Stimulated activated CD8-positive, alpha-beta memory T cell treated with anti-CD3 and anti-CD28 coated beads, Interleukin-4, amount 100 ng/mL, for 24 hours (primary cell): ENCODE measurements around the gene KRT71.

ENCODE experiments used
- DNase-seq: peaks from one replicate; pipeline ENCODE4 v3.0.0-alpha.2; 2020; ENCODE audit warnings: low read depth

KRT71 gene

DNA sequence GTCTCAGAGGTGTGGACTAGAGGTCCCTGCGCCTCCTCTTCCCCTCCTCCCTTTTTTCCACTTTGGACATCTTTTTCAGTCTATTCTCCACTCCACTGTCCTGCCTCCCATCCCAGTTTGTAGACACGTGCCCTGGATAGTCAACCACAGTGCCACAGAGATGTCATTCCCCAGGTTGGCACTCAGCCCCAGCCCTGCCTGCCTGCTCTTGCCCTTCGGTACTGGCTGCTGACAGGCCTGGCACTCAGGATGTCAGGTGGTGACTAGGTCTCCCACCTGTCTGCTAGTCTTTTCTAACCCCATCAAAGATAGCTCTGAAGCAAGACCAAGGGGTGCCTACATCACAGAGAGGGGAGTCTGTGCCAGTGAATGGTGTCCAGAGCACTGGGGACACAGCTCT lies 15.8 kb downstream of the KRT71 start:
- DNase-seq, result no peak

DNA sequence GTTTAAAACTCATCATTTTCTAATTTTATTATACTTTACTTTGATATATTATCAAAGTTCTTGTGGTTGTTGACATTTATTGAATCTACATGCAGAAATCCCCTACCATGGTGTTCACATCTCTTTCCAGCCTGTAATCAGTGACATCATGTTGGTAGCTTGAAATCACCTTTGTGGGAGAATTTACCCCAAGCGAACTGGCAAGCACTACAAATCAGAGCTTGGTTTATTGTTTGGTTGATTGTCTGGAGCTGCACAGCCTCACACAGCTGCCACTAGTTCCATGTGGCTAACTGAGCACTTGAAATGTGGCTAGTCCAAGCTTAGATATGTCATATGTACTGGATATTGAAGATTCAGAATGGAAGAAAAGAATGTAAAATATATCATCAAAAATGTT lies 17.4 kb downstream of the KRT71 start:
- DNase-seq, result no peak

DNA sequence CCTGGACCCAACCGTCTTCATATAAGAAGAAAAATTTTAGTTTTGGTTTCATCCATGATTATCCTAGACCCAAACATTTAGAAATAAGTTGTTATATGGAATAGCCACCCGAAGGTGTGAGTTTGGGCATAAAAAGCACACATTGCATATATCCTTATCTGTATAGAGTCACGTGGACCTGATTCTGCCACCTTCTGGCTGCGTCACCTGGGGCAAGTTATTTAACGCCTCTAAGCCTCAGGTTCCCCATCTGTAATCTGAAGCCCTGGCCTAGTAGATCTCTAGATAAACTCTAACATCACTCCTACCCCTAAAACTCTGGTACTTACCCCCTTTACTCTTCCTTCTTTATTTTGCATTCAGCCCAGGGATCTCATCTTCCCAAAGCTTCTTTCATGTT lies 18.5 kb downstream of the KRT71 start:
- no peak for DNase-seq

DNA sequence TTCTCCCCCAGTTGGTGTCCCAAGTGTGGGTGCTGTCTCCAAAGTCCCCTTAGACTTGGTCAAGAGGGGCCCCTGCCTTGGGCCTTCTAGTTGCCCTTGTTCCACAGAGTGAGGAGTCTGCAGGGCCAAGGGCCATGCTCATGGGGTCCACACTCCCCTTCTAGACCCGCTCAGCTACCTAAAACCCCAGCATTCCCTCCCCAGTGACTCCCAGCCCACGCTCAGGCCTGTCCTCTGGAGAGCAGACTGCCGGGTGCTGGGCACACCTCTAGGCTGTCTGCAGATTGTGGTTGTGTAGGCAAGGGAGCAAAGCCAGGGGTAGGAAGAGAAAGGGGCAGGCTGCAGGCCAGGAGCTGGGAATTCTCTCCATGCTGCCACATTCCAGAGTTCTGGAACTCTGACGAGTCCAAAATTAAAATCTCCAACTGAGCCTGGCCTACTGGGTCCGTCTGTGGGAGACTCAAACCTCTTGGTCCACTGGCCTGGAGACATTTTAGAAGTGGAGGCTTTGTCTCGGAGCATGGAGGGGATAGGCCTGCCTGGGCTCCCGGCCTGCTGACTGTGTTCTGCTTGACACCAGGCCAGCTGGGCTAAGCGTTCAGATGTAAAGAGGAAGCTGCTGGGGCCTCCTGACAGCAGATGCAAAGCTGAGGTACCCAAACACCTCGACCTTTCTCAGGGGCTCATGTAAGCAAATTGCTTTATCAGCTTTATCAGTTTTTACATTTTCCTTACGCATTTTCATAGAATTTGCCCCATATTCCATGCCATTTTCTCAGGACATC lies 19.1 kb downstream of the KRT71 start:
- no peak for DNase-seq

DNA sequence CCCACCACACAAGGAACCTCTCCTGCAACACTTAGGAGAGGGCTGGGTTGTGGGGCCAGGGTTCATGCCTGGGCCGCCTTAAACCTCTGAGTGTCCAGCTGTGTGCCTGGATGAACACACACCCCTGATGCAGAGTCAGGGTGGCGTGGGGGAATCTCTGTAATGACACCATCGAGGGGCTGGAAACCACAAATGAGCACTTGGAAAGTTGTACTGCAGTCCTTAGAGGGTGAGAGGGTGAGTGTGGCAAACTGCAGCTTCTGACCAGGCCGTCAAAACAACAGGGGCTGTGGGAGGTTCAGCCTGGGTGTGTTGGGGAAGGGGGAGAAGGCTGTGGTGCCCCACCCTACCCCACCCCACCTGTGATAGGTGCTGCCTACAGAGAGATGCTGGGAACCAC lies 20.3 kb downstream of the KRT71 start:
- DNase-seq, result no peak

DNA sequence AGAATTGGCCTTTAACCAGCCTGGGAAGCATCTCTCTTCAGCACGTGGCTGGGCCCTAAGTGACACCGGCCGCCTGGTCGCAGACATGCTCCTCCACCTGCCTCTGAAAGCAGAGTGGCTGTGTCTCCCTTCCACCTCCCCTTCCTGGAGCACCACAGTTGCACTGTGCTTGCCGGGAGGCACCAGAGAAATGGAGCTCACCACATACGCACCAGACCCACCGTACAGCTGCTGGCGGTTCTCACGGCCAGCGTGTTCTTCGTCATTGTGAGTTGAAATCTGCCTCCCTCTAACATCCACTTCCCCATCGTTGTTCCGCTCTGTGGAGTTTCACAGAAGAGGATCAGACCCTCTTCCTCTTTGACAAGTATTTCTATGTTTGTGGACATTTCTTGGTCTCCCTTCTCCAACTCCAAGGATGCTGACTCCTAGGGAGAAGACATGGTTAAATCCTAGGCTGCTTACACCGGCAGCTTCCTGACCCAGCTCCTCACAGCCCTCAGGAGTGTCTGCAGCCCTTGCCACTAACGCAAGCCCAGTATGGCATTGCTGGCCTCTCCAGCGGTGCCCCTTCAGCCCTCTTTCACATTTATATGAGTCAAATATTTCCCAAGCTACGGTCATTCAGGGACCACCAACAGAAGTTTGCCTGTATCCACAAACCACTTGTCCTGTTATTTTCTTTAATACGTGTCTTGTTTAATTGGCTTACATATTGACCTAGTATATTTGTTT lies 21.2 kb downstream of the KRT71 start:
- DNase-seq, result no peak

DNA sequence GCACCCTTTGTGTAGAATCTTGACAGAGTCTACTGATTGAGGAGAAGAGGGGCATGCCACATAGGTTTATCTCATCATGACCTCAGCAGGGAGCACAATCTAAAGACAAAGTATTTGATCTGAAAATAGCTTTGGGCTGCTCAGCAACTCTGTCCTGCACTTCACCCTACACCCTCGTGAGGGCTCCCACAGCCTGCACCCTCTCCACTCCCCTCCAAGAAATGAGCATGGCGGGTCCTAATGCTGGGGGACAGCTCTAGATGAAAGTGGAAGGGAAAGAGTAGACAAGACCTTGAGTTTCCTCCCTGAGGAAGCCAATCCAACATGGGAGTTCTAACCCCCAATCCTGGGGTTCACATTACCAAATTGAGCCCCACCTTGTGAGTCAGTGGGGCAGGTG lies 22.0 kb downstream of the KRT71 start:
- DNase-seq, result no peak

DNA sequence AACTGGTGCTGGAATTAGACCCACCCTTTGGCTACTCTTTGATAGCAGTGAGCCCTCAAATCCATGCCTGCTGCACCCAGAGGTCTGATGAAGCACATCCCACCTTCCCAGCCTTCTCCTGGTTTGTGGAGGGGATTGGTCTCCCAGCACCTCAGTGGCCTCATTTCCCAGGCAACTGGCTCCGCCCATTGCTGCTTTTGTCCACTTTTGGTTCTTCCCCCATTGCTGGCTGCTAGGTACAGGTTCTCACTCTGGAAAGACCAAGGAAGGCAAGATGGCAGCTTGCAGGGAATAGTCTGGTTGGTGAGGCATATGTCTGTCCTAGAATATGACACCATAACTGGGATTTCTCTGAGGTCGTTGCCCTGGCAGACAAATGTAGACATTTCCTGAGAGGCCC lies 22.6 kb downstream of the KRT71 start:
- no peak for DNase-seq

DNA sequence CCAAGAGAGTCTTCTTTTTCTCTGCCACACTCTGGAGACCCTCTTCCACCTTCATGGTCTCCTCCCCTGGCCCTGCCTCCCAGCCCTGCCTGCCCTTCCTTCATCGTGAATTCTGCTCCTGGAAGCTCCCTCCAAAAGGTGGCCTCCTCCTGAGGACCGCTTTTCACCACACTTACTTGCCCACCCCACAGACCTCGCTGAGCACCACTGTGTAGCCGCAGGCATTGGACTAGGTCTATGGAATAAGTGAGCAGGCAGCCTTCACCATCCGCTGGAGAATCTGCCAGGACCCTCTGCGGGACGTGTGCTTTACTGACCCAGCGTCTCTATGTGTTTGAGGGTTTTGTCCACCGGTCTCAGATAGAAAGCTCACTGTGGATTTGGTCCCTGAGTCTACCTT lies 23.1 kb downstream of the KRT71 start:
- no peak for DNase-seq

DNA sequence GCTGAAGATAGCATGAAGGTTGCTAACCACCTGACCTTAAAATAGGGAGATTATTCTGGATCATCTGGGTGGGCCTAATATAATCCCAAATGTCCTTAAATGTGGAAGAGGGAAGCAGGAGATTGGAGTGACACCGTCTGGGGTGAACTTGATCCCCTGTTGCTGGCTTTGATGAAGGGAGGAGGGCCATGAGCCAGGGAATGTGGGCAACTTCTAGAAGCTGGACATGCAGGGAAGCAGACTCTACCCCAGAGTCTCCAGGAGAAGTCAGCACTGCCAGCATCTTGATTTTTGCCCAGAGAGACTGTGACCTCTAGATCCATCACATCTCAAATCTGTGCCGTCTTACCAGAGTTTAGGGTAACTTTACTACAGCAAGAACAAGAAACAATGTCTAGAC lies 23.5 kb downstream of the KRT71 start:
- DNase-seq, result no peak

DNA sequence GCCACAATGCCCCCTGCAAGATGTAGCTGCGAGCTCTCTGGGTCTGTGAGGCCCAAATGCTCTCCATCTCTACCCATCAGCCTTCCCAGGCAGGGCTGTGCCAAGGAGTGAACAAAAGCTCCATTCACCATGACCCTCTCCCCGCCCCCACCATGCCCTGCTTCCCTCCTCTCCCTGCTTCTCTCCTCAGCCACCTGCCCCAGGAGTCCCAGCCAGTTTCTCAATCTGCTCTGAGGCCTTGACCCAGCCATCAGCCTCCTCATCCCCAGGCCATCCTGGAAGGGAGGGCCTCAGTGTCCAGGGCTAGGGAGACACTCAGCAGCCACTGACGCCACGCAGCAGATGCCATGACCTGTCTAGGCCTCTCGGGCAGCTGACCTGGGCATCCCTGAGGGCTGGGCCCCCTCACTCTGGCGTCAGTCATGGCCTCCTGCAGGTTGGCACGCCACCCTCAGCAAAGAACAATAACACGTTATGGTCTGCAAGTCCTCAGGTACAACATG lies 24.3 kb downstream of the KRT71 start:
- no peak for DNase-seq

DNA sequence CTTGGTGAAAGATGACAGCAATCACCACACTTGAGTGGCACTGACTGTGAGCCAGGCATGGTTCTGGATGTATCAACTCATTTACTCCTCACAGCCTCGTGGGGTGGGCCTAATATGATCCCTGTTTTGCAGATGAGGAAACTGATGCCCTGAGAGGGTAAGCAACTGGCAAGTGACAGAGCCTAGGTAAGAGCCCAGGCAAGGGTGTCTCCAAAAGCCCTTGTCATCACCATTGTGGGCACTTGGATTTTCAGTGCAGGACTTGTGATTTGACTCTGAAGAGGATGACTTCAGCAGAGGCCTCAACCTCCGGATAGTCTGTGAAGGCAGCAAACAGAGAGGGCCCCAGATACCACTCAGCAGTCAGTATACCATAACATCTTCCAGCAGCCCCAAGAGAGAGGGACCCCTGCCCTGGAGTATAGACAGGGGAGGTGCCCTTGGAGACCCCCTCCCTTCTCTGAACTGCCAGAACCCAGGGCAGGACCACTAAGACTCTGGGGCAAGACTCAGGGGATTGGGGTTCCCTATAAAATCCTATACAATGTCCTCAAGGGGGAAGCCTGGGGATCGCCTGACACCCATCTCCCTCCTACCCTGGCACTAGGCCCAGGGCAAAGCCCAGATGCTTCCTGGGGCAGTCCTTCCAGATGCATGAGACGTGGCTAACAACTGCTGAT lies 25.7 kb downstream of the KRT71 start:
- DNase-seq, result no peak

DNA sequence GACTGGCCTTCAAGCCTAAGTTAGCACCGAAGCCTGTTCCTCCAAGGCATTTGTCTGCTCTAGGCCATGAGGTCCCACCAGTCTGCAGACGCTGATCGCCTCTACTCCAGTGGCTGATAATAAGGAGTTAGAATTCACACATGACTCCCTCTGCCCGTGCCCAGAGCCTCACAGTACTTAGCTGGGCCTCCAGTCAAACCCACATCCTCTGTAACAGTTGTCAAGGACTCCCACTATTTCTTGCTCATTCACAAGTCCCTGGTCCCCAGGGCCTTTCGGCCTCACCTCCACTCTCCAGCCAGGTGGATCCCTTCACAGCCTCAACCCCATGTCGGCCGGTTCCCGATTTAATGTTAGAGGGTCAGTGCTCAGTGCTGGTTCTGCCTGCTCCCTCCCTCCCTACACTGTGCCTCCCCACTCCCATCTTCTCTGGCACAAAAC lies 26.4 kb downstream of the KRT71 start:
- DNase-seq, result no peak

DNA sequence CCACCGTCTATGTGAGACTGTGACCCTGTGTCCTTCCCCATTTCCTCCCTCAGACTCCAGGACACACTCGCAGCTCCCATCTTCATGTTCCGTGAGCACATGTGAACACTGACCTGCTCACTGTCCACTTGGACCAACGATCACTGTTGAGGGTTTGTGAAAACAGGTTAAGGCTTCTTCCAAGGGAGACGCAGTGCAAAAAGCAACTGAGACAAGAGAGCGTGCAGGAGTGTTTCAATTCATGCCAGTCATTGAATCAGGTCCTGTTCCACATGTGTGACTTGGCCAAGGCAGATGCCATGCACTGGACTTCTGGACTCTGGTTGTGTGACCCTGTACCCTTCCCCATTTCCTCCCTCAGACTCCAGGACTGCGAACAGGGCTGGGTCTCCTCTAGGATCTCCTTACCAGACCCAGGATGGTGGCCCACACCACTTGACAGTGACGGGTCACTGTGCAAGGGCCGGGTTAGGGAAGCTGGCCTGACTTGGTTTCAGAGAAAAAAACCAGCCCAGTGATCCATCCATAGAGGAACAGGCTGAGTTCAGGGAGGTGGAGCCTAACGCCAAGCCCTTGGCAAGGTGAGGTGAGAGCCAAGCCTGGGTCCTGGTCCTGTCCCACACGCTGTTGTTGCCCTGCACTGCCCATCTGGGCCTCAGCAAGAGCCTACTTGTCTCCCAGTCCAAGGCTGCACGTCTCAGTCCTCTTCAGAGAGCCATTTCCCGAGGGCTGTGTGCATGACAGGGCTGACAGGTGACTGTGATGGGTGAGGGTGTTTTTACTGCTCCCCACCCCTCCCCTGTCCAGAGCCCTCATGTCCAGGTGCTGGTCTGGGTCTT lies 27.1 kb downstream of the KRT71 start:
- DNase-seq, result no peak

DNA sequence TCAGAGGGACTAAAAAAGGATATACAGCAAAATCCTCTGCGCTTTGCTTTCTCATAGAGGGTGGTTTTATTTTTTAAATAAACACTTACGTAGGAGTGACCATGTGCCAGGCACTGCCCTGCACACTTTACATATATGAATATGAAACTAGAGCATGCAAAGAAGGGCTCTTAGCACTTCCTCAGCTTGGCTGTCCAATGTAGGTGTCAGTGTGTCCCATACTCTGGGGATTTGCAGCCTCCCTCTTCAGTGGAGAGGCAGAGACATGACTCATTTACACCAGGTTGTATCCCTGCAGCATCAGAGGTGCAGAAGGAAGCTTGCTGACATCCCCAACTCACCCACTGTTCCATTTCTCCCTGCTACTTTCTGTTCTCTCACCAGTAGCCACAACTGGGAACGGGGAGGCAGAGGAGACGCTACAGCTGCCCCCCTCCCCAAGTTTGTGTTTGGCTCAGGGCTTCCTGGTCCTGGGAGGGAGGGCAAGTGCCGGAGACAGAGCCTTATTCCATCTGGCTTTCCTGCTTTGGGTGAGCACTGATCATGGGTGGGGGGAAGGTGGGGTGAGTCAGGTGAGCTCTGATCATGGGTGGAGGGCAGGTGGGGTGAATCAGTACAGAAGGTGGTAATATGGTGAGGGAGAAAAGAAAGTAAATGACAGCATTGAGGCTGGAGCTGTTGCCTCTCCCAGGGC lies 27.9 kb downstream of the KRT71 start:
- no peak for DNase-seq

DNA sequence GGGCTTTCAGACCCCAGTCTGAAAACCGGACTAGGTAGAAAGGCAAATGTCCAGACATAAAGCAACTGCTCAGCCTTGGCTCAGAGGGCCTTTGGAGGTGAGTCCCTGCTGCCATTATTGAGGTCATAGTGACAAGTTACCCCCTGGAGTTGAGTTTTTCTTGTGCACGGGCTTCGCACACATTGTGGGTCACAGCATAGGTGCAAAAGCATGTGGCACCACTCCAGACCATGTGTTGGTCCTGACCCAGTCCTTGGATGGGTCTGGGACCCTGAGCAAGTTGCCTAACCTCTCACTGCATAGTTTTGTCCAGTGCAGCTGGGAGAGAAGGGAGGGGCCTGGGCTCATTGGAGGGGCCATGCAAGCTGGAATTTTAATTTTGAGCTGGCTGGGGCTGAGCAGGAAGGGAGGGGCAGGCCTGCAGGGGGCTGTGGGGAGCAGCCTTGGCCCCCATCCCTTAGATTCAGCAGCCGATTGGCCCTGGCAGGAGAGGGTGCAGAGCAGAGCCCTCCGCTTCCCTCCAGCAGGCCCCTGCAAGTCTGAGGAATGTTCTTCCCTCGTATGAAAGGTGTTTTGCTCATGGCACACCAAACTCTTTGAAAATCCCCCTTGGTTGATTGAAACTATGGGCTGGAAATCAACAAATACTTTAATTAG lies 28.6 kb downstream of the KRT71 start:
- no peak for DNase-seq

DNA sequence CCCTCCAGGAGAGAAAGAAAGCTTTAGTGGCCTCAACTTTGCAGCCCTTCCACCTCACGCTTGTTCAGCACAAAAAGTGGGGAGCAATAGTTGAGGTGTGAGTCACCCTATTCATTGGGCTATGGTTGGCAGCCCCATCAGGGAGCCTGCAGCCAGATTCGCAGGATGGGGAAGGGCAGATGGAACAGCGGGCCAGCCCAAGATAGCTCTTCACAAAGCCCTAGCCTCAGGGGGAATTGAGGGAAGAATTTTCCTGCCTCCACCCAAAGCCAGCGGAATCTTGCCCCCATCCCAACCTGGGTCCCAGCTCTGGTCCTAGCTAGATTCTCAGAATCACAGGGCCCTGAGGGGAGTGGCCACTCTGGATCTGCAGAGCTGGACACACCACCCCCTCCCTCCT lies 29.1 kb downstream of the KRT71 start:
- no peak for DNase-seq

DNA sequence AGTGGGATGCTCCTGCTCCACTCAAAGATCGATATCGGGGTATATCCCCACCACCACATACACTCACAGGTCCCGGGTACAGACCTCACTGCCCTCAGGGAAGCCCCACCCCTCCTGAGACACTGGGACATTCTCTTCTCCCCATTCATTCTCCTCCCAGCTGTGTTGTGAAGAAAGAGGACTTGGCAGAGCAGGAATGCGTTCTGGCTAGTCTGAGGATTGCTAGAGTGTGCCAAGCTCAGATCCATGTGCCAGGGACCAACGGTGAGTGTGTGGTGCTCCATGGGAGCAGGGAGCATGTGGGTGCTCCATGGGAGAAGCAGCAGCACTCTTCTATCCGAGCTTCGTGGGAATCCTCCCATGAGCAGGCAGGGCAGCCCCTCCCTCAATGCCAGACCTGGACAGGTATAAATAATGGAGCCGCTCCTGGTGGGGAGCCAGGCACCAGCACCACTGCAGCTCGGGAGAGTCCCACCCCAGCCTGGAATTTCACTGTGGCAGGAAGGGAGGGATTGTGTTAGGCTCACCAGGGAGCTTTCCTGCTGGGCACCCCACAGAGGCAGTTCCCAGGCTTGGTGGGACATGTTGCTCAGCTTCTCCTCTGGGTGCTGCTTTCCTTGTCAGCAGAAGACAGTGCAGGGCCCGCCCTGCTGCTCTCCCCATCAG lies 30.5 kb downstream of the KRT71 start:
- DNase-seq, result no peak

DNA sequence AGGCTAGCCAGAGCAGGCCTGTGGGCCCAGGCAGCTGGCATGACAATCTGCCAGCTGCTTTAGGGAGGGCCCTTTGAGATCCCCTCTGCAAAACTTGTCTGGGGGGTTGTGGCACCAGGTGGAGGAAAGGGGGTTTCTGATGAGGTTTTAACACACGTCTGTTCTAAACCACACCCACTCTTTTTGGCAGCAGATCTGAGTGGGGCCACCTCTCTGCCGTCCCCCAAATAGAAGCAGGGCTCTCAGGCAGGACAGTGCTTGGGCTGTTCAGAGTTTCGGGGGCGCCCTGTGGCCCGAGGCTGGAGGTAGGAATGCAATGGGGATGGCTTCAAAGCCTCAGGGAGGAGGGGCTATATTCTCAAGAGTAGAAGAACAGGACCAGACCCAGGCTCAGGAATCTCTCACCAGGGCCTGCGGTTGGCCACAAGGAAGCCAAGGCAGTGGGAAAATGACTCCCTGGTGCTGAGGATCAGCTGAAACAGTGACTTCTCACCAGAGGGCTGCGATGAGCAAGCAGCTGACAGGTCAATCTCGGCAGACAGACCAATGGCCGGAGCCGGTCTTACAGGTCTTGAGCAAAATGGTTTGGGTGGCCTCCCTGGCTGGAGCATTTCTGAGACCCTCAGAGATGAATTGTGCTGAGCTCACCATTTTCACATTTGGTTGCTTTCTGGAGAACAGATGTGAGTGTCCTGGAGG lies 31.2 kb downstream of the KRT71 start:
- DNase-seq, result no peak

DNA sequence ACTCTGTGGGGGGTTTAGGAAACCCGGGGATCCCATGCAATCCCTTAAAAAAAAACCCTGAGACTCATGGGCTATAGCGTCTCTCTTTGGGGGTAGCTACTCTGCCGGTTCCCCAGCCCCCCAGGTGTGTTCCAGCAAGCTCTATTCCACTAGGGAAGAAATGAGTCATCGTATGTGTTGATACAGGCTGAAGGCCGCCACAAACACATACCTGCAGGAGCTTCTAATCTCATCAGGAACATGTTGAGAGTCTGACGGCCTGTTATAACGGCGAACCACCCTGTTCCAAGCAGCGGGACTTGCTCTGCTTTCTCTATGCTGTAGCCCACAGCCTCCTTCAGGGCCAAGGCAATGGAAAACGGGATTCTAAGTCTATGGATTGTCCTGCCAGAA lies 31.8 kb downstream of the KRT71 start:
- DNase-seq, result no peak
